ENCODE data around the gene UPK3A. TPM values are rescaled to one million over a fixed set of nuclear protein-coding genes. Genes with fewer than 3 reads are reported as not detected.
A peak's percentile ranks its signal among the peaks of the same experiment; 100 is the strongest.

The UPK3A gene
- total RNA-seq, 2 donors from 2014 or later, result 12.6 to 103 TPM

- H3K27ac ChIP-seq, result peak overlapping the region; percentile 87 to 96
- H3K9me3 ChIP-seq, result no peaks in the 10 kb centered on the region
- WGBS, result under 1% methylated on average over 33 of the region's 33 CpGs
- peaks cover 7% of the 10 kb centered on the region for H3K4me1 ChIP-seq (replicated peaks)
- DNase-seq (ENCODE audit: low spot score), result no peak
- intact Hi-C loops (cut with DNase I), result no loop called here
- H3K27me3 ChIP-seq (replicated peaks; ENCODE audit: insufficient read depth), result no peaks in the 10 kb centered on the region
- H3K4me3 ChIP-seq, result peak overlapping the region; percentile 95 to 96
- TF ChIP-seq POLR2AphosphoS5 (IDR thresholded peaks at IDR 0.05), result no peak
- no peaks in the 10 kb centered on the region for H3K36me3 ChIP-seq
Observed at GRCh38 chr22:45310331-45310976, 25.7 kb downstream of the UPK3A start.

GRCh38 chr22:45310977-45311531 lies 26.3 kb downstream of the UPK3A start:
- peak overlapping the region; percentile 87 to 96 for H3K27ac ChIP-seq
- H3K4me3 ChIP-seq, result peak overlapping the region; percentile 95 to 96
- 30% methylated on average over 14 of the region's 14 CpGs for WGBS
- TF ChIP-seq CTCF (IDR thresholded peaks at IDR 0.05) (no peak), POLR2AphosphoS5 (IDR thresholded peaks at IDR 0.05) (no peak), POLR2A (IDR thresholded peaks at IDR 0.05) (no peak)
- no peaks in the 10 kb centered on the region for H3K27me3 ChIP-seq (replicated peaks; ENCODE audit: insufficient read depth)
- no peaks in the 10 kb centered on the region for H3K36me3 ChIP-seq
- DNase-seq (ENCODE audit: low spot score), result peak; percentile 33
- peaks cover 7% of the 10 kb centered on the region for H3K4me1 ChIP-seq (replicated peaks)
- H3K9me3 ChIP-seq, result no peaks in the 10 kb centered on the region
- intact Hi-C loops (cut with DNase I), result no loop called here

- WGBS, result 87% methylated on average over 8 of the region's 8 CpGs
- peak overlapping the region; percentile 51 to 87 for H3K27ac ChIP-seq
- H3K36me3 ChIP-seq, result no peaks in the 10 kb centered on the region
- intact Hi-C loops (cut with DNase I), result no loop called here
- H3K9me3 ChIP-seq, result no peaks in the 10 kb centered on the region
- H3K4me1 ChIP-seq (replicated peaks), result peaks cover 15% of the 10 kb centered on the region
- no peaks in the 10 kb centered on the region for H3K27me3 ChIP-seq (replicated peaks; ENCODE audit: insufficient read depth)
- no peak for DNase-seq (ENCODE audit: low spot score)
- H3K4me3 ChIP-seq, result peak overlapping the region in 1 of 2 donors; percentile 0
- TF ChIP-seq POLR2A (IDR thresholded peaks at IDR 0.05), result no peak
- TF ChIP-seq POLR2AphosphoS5 (IDR thresholded peaks at IDR 0.05), result no peak
- no peak for TF ChIP-seq CTCF (IDR thresholded peaks at IDR 0.05)
Observed at GRCh38 chr22:45312415-45312814, 27.7 kb downstream of the UPK3A start.

- Histone ChIP-seq H3K4me3 (peak overlapping the region in 1 of 2 donors; percentile 0), H3K27ac (peak overlapping the region; percentile 51 to 87), H3K9me3 (no peaks in the 10 kb centered on the region), H3K27me3 (replicated peaks; ENCODE audit: insufficient read depth) (no peaks in the 10 kb centered on the region), H3K36me3 (no peaks in the 10 kb centered on the region), H3K4me1 (replicated peaks) (peaks cover 19% of the 10 kb centered on the region)
- DNase-seq (ENCODE audit: low spot score), result no peak
- TF ChIP-seq POLR2AphosphoS5 (IDR thresholded peaks at IDR 0.05), result no peak
- TF ChIP-seq POLR2A (IDR thresholded peaks at IDR 0.05), result no peak
- TF ChIP-seq CTCF (IDR thresholded peaks at IDR 0.05), result no peak
- WGBS, result 88% methylated on average over 4 of the region's 4 CpGs
- intact Hi-C loops (cut with DNase I), result no loop called here
Observed at GRCh38 chr22:45312856-45313255, 28.1 kb downstream of the UPK3A start.

GRCh38 chr22:45314054-45314721 lies 29.4 kb downstream of the UPK3A start:
- intact Hi-C loops (cut with DNase I), result no loop called here
- Histone ChIP-seq H3K4me1 (replicated peaks) (peaks cover 25% of the 10 kb centered on the region), H3K36me3 (no peaks in the 10 kb centered on the region), H3K9me3 (no peaks in the 10 kb centered on the region), H3K27me3 (replicated peaks; ENCODE audit: insufficient read depth) (no peaks in the 10 kb centered on the region), H3K27ac (peak overlapping the region; percentile 51 to 87), H3K4me3 (no peak overlapping the region)
- TF ChIP-seq POLR2A (IDR thresholded peaks at IDR 0.05) (no peak), CTCF (IDR thresholded peaks at IDR 0.05) (no peak), POLR2AphosphoS5 (IDR thresholded peaks at IDR 0.05) (no peak)
- WGBS, result 43% methylated on average over 8 of the region's 8 CpGs
- no peak for DNase-seq (ENCODE audit: low spot score)
